ENCODE measurements around the gene CCL5. TPM values are rescaled to one million over a fixed set of nuclear protein-coding genes. Genes with fewer than 3 reads are reported as not detected.

Gene CCL5
- total RNA-seq, 1 donor from 2014 or later, result 22.5 TPM

DNA sequence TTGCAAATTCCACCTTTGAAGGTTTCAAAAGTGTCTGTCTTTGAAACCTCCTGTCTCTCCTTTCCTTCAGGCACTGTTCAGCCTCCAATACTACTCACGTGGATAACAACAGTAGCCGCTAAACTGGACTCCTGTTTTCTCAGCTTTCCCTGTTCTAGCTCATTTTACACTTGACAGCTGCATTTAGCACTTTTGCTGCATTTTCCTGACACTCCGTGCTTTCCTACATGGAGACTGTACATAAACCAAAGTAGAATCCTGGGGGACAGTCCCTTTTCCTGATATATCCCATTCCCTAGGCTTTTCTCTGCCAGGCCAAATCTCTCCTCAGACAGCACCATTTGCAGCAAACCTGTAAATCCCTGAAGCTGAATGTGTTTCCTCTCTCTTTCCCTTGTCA, 3.6 kb downstream of the CCL5 start:
- TF ChIP-seq, protein P1, sequence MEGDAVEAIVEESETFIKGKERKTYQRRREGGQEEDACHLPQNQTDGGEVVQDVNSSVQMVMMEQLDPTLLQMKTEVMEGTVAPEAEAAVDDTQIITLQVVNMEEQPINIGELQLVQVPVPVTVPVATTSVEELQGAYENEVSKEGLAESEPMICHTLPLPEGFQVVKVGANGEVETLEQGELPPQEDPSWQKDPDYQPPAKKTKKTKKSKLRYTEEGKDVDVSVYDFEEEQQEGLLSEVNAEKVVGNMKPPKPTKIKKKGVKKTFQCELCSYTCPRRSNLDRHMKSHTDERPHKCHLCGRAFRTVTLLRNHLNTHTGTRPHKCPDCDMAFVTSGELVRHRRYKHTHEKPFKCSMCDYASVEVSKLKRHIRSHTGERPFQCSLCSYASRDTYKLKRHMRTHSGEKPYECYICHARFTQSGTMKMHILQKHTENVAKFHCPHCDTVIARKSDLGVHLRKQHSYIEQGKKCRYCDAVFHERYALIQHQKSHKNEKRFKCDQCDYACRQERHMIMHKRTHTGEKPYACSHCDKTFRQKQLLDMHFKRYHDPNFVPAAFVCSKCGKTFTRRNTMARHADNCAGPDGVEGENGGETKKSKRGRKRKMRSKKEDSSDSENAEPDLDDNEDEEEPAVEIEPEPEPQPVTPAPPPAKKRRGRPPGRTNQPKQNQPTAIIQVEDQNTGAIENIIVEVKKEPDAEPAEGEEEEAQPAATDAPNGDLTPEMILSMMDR (IDR thresholded peaks at IDR 0.05), result no peak
- Histone ChIP-seq H3K9me3 (no peaks in the 10 kb centered on the region), H3K36me3 (no peaks in the 10 kb centered on the region), H3K4me1 (no peaks in the 10 kb centered on the region), H3K4me3 (no peak overlapping the region), H3K27ac (no peak overlapping the region), H3K27me3 (no peaks in the 10 kb centered on the region)
- ATAC-seq (no peak), DNase-seq (no peak)
- intact Hi-C loops (cut with DNase I), result no loop called here

DNA sequence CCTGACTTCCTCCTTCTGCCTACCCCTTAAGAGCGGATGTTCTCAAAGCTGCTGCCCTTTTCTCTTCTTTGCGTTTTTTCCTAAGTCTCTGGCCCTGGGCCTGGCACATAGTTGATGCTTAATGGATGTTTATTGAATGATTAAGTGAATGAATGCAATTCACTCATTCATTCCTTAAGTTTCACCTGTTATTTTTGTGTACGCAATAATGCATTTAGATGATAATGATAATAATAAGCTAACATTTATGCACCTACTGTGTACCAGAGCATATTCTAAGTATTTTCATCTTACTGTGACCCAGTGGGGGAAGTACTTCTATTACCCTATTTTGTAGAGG, 4.4 kb downstream of the CCL5 start:
- ATAC-seq (no peak), DNase-seq (no peak)
- intact Hi-C loops (cut with DNase I), result no loop called here
- Histone ChIP-seq H3K27me3 (no peaks in the 10 kb centered on the region), H3K4me3 (no peak overlapping the region), H3K27ac (no peak overlapping the region), H3K4me1 (no peaks in the 10 kb centered on the region), H3K9me3 (no peaks in the 10 kb centered on the region), H3K36me3 (no peaks in the 10 kb centered on the region)
- TF ChIP-seq, protein P1 (IDR thresholded peaks at IDR 0.05), result no peak

DNA sequence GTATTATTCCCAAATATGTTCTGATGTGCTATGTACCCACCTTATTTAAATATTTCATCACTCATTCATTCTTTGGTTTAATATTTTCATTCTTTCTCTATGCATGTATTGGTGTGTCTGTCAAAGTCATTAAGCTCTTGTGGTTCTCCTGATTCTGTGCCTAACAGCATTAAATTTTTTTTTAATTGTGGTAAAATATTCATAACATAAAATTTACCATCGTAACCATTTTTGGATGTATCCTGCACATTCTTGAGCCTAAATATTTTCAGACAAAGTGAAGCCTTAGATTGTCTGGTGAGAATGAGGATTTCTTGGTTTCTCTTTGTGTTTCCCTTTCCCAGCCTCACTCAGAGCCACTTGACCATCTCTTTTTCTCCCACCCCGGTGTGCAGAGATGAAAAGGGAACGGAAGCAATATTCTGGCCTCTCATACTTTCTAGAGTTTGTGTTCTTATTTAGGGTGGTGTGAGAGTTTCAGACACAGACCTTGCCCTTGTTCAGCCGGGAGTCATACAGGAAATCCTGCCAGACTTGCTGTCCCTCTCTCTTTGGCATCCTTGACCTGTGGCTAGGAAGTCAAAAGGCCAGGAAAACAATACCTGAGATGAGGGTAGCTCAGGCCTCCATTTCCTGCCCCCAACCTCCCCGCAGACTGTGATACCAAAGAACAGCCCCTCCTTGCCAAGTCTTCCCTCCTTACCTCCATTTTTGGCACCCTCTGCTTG, 4.9 kb downstream of the CCL5 start:
- no peaks in the 10 kb centered on the region for H3K4me1 ChIP-seq
- H3K36me3 ChIP-seq, result no peaks in the 10 kb centered on the region
- H3K27ac ChIP-seq, result no peak overlapping the region
- DNase-seq, result no peak
- H3K9me3 ChIP-seq, result no peaks in the 10 kb centered on the region
- ATAC-seq, result no peak
- no peaks in the 10 kb centered on the region for H3K27me3 ChIP-seq
- H3K4me3 ChIP-seq, result no peak overlapping the region
- intact Hi-C loops (cut with DNase I), result no loop called here
- TF ChIP-seq, protein P1 (IDR thresholded peaks at IDR 0.05), result no peak

DNA sequence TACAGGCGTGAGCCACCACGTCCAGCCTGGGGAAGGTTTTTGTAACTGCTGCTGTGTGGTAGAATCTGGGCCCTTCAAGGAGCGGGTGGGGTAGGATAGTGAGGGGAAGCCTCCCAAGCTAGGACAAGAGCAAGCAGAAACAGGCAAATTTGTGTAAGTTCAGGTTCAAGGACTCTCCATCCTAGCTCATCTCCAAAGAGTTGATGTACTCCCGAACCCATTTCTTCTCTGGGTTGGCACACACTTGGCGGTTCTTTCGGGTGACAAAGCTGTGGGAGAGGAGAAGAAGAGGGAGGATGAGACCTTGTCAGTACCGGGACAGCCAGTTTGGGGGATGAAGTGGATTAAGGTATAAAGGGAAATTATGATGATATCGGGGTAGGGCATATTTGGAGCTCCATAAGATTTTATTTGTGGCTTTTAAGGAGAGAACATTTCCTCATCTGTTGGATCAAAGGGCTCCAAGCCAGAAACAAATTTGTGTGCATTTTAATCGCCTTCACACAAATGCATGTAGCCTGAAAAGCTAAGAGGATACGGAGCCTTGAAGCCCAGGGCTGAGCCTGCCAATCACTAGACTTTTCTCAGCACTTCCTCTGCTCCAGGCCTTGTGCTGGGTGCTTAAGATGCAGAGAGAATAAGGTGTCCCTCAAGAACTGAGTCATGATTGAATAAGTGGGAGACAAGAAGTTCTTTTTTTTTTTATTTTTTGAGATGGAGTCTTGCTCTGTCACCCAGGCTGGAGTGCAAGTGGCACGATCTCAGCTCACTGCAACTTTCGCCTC, 7.8 kb downstream of the CCL5 start:
- intact Hi-C loops (cut with DNase I), result no loop called here
- Histone ChIP-seq H3K4me1 (no peaks in the 10 kb centered on the region), H3K27me3 (no peaks in the 10 kb centered on the region), H3K36me3 (no peaks in the 10 kb centered on the region), H3K9me3 (no peaks in the 10 kb centered on the region), H3K4me3 (no peak overlapping the region), H3K27ac (no peak overlapping the region)
- TF ChIP-seq, protein P1 (IDR thresholded peaks at IDR 0.05), result no peak
- ATAC-seq, result no peak
- no peak for DNase-seq

DNA sequence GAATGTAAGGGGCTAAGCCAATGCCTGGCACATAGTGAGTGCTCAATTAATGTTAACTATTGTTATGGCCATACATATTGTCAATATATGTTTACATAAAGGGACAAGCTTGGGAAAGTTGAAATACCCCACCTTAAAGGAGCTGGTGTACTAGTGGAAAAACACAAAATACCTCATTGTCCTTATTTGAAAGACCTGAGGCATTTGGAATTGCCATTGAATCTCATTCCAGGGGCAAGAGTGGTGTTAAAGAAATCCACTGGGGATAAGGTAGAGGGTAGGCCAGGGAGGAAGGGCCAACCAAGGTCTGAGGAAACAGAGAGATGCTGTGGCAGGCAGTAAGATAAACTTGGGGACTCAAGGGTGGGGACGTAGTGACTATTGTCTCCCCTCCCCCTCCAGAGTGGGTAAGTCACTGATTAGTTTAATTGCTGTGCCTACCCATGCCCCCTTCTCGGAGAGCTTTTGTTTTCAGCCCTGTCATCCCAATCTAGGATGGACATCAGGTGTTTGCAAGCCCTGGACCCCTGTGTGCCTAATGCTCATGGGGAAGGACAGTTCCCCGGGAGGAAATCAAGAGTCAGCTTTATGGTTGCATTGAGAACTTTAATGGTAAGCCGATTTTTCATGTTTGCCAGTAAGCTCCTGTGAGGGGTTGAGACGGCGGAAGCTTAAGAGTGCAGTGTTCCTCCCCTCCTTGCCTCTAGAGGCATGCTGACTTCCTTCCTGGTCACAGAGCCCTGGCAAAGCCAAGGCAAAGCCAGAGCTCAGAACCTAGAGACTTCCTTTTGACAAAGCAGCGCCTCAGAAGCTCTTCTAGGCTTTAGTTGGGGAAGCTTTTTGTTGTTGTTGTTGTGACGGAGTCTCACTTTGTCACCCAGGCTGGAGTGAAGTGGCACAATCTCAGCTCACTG, 9.0 kb downstream of the CCL5 start:
- Histone ChIP-seq H3K9me3 (no peaks in the 10 kb centered on the region), H3K4me1 (no peaks in the 10 kb centered on the region), H3K27ac (no peak overlapping the region), H3K36me3 (no peaks in the 10 kb centered on the region), H3K27me3 (no peaks in the 10 kb centered on the region), H3K4me3 (no peak overlapping the region)
- ATAC-seq (peak; percentile 63), DNase-seq (no peak)
- TF ChIP-seq, protein P1 (IDR thresholded peaks at IDR 0.05), result no peak
- intact Hi-C loops (cut with DNase I), result no loop called here
